AG08395 (cell line): Measurements from ENCODE around the gene FFAR3.

Experiments
- DNase-seq: peaks from one replicate; pipeline ENCODE4 v3.0.0; 2012; ENCODE audit warnings: mixed read lengths, low spot score

Gene FFAR3

DNA sequence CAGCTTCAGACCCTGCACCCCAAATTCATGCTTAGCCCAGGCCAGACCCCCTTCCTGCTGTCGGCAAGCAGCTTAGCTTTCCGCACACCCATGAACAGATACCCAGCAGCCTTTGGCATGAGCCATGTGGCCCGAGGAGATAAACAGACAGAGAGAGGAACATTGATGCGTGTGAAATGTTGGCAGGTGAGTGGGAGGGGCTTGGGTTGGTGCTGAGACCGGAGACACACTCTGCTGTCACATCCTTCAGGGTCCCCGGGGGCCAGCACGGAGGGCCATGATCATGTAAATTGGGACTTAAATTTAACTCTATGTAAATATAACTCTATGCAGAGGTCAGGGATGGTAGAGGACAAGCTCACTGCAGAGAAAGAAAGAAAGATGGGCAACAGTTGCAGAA, 27.8 kb upstream of the FFAR3 start:
- DNase-seq, result no peak

DNA sequence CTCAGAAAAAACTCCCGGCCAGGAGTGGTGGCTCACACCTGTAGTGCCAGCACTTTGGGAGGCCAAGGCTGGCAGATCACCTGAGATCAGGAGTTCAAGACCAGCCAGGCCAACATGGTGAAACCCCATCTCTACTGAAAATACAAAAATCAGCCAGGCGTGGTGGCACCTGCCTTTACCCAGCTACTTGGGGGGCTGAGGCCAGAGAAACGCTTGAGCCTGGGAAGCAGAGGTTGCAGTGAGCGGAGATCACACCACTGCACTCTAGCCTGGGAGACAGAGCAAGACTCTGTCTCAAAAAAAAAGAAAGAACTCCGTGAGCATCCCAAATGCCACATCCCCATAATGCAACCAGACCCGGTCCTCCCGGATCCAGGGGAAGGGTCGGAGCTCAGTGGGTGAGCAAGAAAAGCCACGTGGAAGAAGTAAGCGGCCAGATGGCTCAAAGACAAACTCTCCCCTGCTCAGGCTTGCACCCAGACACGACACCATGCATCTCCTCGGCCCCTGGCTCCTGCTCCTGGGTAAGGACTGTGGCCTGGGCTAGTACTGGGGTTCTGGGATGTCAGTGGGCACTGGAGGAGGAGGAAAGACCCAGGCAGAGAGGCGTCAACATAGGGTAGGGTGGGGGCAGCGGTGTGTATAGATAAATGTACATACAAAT, 26.6 kb upstream of the FFAR3 start:
- no peak for DNase-seq

DNA sequence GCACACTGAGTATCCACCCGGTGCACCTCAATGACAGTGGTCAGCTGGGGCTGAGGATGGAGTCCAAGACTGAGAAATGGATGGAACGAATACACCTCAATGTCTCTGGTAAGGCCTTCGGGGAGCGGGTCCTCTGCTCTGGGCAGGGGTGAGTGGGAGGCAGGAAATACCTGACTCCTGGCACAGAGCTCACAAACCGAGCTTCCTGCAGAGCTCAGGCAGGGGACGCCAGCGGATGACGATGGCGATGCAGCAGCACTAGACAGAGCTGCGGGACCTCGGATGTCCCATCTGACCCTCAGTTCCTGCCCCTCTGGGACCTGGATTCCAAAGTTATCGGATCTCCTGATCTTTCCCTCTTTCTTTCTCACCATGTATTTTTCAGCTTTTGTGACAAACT, 25.4 kb upstream of the FFAR3 start:
- no peak for DNase-seq

DNA sequence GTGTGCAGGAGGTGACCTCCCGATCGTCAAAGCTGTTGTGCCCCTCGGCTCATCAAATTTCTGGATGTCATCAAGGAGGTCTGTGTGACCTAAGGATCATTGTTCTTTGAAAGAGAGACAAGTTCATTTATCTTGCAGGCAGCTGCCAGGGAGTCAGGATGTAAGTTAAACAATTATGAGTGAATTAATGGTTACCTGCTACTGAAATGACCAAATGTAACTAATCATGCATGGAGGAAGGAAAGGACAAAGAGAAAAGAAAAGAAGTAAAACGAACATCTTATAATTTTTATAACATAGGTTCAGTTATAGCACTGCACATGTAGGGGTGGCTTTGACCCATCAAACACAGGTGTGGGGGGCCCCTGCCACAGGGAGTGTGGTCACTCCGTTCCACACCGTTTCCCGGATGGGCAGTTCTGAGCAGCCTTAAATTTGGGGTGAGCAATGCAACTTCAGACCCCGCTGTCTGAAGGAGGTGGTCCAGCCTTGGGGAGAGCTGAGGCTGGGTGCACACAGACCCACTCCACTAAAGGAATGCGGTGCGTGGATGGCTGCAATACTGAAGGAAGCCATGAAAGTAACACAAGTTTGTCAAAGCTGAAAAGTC, 24.0 kb upstream of the FFAR3 start:
- no peak for DNase-seq

DNA sequence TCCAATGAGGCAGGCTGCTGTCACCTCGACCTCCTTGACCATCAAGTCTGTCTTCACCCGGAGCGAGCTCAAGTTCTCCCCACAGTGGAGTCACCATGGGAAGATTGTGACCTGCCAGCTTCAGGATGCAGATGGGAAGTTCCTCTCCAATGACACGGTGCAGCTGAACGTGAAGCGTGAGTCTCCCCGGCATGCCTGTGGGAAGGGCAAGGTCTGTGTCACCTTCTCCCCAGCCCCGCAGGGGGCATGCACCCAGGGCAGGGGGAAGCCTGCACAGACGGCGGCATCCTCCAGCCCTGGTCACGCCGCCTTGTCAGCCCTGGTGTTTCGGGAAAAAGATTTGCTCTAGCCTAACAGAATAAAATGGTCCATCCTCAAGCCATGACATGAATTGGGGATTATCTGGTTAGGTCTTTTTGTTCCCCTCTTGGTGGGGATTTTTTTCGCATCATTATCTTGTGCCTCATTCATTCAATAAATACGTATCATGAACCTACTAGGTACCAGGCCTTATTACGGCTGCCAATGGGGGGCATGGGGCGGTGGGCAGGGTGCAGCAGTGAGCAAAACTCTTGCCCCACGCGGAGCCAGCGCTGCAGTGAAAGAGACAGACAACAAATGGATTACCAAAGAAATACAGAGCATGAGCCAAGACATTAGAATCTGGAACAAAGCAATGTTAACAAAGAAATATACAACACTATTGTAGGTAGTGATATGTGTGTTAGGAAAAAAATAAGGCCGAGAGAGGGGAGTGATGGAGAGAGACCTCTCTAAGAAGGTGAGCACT, 21.9 kb upstream of the FFAR3 start:
- DNase-seq, result no peak

DNA sequence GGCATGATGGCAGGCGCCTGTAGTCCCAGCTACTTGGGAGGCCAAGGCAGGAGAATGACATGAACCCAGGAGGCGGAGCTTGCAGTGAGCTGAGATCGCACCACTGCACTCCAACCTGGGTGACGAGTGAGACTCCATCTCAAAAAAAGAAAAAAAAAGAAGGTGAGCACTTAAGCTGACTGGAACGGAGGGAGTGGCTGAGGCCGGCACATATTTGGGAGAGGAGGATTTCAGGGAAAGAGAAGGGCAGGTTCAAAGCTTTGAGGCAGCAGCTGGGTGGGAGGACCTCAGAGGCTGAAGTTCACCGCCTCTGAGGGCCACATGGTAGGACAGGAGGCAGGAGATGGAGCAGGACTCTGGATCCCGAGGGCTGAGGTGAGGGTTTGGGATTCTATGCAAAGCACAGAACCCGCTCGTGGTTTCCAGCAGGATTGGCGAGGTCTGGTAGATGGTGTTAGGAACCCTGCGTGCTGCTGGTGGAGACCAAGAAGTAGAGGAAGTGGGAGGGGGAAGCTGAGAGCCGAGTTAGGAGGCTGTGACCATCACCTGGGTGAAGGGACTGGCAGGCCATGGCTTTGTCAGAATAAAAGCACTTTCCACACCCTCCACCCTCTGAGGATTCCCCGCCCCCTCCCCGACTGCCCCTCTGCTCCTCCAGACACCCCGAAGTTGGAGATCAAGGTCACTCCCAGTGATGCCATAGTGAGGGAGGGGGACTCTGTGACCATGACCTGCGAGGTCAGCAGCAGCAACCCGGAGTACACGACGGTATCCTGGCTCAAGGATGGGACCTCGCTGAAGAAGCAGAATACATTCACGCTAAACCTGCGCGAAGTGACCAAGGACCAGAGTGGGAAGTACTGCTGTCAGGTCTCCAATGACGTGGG, 20.9 kb upstream of the FFAR3 start:
- no peak for DNase-seq

DNA sequence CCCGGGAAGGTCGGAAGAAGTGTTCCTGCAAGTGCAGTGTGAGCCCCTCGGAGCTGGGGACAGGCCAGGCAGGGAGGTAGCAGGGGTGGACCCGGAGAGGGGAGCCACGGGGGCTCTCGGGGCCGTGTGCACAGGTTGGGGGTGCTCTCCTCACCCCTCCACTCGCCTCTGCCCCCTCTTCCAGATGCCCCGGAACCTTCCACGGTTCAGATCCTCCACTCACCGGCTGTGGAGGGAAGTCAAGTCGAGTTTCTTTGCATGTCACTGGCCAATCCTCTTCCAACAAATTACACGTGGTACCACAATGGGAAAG, 20.3 kb upstream of the FFAR3 start:
- no peak for DNase-seq

DNA sequence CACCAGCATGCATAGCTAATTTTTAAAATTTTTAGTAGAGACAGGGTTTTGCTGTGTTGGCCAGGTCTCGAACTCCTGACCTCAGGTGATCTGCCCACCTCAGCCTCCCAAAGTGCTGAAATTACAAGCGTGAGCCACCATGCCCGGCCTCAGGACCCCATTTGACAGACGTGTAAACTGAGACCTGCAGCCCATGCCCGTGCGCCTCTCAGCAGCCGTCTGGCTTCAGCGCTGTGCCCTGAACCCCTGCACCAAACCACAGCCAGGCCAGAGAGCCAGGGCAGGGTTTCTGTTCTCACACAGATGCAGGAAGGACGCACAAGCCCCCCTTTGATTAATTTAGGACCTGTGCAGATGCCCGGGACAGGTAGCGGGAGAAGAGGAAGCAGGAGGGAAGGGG, 17.8 kb upstream of the FFAR3 start:
- no peak for DNase-seq

DNA sequence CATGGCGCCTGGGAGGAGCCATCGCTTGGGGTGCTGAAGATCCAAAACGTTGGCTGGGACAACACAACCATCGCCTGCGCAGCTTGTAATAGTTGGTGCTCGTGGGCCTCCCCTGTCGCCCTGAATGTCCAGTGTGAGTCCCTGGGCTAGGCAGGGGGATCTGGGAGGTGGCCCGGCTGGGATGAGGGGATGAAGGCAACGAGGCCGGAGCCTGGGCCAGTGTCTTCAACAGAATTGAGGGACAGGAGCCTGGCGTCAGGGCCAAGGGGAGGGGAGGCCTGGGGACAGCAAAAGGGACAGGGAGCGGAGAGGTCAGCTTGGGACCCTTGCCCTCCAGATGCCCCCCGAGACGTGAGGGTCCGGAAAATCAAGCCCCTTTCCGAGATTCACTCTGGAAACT, 17.3 kb upstream of the FFAR3 start:
- no peak for DNase-seq

DNA sequence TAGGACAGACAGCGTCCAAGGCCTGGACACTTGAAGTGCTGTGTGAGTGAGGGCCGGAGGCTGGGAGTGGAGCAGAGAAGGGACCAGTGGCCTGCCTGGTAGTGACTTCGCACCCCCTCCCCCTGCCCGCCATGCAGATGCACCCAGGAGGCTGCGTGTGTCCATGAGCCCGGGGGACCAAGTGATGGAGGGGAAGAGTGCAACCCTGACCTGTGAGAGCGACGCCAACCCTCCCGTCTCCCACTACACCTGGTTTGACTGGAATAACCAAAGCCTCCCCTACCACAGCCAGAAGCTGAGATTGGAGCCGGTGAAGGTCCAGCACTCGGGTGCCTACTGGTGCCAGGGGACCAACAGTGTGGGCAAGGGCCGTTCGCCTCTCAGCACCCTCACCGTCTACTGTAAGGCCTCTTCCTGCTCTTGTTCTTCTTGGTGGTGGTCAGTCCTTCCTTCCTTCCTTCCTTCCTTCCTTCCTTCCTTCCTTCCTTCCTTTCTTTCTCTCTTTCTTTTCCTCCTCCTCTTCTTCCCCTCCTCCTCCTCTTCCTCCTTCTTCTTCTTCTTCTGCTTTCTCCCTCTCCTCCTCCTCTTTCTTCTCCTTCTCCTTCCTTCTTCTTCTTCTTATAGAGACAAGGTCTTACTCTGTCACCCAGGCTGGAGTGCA, 16.6 kb upstream of the FFAR3 start:
- DNase-seq, result no peak

DNA sequence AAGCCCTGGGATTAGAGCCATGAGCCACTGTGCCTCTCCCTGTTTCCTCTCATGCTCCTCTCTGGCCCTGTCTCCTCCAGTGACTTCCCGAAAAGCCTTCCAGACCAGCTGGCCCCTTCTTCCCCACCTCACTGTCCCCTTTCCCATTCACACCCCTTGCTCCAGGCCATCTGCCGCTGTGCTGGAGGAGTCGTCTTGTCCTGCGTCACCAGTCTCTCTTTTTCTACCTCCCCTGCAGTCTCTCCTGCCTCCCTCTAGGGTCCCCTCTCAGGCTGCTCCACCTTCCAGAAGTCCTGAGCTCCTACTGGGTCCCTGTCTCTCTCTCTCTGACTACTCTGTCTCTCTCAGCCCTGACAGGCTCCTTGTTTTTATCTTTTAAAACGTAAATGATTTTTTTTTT, 15.8 kb upstream of the FFAR3 start:
- no peak for DNase-seq

DNA sequence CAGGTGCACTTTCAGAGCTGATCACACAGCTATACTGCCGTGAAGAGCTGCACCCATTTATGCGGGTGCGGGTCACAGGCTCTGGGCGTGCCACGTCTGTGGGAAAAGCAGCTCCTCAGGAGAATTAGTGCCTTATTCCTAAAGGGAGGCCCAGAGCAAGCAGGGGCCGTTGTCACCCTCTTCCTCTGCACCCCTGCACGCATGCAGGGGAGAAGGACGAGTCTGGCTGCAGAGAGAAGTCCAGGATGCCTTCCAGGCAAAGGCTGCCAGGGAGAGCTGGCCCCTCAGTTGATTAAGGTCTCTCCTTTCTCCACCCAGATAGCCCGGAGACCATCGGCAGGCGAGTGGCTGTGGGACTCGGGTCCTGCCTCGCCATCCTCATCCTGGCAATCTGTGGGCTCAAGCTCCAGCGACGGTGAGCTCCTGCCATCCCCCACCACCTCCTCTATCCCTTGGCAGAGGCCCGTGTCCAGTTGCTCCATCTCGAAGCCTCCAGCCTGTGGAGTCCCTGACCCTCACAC, 13.7 kb upstream of the FFAR3 start:
- DNase-seq, result no peak

DNA sequence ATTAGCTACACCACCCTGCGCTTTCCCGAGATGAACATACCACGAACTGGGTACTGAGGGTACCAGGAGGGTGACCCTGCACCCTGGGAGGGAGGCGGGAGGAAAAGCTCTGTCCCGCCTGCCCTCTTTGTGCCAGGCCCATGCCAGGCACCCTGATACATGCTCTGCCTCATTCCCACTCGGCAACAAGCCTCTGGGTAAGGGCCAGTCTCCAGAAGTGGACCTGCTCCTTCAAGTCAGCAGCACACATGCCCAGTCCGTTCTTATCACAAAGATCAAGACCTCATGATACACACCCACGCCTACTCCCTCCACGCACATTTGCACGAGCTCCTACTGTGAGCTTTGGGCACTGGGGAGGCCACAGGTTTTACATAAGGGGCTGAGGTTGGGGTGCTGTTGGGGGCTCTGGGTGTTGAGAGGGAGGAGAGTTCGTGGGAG, 12.6 kb upstream of the FFAR3 start:
- DNase-seq, result no peak

DNA sequence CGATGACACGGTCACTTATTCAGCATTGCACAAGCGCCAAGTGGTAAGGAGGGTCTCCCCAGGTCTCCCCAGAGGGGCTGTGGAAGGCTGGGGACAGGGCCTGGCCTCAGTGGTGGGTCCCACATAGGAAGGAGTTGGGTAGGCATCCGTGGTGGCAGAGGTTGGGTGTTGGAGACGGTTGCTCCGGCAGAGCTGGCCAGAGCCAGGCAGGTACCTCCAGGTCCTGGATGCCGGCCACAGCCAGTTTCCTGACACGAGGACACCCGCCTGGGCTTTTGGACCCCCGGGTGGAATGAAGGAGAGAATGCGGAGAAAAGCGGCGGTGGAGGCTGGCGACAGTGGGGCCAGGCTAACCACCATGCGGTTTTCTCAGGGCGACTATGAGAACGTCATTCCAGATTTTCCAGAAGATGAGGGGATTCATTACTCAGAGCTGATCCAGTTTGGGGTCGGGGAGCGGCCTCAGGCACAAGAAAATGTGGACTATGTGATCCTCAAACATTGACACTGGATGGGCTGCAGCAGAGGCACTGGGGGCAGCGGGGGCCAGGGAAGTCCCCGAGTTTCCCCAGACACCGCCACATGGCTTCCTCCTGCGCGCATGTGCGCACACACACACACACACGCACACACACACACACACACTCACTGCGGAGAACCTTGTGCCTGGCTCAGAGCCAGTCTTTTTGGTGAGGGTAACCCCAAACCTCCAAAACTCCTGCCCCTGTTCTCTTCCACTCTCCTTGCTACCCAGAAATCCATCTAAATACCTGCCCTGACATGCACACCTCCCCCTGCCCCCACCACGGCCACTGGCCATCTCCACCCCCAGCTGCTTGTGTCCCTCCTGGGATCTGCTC, 11.8 kb upstream of the FFAR3 start:
- DNase-seq, result no peak

DNA sequence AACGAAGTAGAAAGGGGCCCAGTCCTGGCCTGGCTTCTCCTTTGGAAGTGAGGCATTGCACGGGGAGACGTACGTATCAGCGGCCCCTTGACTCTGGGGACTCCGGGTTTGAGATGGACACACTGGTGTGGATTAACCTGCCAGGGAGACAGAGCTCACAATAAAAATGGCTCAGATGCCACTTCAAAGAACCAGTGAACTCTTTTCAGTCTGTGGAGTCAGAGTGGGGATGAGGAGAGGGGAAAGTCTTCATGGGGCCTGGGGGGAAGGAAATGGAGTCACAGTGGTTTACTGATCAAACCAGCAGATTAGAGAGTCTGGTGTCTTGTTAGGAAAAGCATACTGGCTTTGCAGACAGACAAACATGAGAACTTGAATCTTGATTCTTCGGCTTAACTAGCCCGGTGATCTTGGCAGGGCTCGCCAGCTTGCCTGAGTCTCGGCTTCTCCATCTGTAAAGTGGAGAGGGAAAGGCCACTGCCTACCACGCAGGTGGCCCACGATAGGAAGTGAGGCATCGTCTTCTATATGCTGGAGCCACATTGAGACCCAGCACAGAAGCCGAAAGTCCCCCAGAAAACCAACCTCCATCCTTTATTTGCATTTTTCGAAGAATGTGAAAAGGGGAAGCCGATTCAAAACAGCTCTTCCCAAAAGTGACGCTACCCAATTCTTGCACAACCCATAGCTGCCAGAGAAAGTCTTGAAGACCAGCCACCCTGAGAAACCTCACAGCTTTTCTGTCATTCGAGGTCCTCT, 10.9 kb upstream of the FFAR3 start, which contains the start of gene FFAR1:
Gene FFAR1 (plus strand): TSS at position 732 of the 759 bp plus-strand sequence. CDS start 3,650 bp downstream, outside the sequence.
- no peak for DNase-seq

DNA sequence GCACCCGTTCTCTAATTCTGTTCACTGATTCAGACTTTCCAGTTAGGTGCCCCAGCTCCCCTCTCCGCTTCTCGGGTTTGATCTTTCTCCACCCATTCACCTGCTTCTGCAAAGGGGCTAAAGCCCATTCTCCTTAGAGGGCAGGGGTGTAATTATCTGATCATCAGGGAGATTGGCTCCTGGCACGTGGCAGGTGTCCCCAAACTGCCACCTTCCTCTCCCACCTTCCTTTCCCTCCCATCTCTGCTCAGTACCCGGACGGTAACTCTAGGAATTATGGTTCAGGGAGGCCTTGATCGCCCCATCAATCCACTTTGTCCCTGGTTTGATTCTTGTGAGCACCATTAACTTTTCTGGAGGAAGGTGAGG, 10.3 kb upstream of the FFAR3 start:
- DNase-seq, result no peak

DNA sequence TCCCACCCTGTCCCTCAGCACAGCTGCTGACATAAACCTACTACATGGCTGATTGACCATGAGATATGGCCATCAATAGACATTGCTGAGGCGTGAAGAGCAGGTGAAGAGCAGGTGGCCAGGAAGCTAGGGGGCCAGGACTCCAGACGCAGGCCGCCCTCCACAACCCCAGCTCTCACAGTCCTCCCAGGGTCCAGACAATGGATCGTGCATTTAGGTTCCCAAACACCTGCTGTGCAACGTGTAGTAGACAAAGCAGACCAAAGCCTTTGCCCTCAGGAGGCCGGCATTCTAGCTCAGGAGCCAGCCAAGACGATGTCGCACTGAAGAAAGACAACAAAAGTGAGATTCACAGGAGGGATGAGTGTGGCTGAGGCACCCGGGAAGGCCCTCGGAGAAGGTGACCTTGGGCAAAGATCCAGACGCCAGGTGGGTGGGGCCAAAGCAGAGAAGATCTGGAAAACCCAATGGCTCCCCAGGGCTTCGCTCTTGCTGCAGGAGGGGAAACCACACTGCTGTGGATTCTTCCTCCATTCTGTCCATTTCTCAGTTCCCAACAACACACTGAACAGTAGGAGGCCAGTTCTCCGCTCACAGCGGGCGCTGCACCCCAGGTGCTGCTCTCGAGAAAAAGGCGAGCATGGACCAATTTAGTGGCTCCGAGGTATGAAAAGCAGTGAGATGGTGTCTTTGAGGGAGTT, 9.2 kb upstream of the FFAR3 start:
- no peak for DNase-seq

DNA sequence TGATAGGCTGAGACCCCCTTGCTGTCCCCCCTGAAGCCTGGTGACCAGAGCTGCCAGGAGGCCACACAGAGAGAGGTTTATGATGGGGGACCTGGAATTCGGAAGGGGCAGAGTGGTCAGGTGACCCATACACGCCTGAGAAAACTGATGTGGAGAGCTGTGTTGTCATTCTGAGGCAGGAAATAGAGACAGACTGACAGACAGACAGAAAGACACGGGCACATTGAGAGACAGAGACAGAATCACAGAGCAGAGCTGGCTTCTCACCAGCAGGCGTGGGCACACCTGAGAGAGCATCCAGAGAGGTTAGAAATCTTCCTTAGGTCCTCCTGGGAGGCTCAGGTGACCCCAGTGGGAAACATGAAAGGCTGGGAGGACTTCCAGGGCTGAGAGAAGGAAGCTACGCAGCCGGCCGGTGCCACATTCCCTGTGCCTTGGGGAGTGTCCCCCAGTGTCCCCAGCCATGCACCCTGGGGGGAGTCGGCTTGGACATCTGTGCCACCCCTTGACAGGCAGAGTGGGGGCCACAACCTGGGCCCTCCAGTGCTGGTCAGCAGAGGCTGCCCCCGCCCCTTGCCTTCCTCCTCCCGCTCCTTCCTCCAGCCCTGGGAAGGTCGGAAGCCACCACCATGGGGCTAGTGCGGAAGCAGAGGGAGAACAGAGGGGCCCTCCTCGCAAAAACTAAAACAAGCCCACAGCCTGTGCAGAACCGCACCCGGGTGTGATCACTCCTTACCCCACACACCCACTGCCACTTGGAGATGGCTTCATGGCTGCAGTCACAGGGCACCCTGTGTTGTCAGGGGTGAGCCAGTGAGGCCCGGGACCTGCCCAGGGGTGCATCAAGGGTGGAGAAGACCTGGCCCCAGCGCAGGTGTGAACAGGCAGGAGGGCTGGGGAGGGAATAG, 8.4 kb upstream of the FFAR3 start:
- DNase-seq, result no peak
